Omental fat pad (tissue), 4 donors: Measurements from ENCODE around the gene SPECC1L. TPM values are rescaled to one million over a fixed set of nuclear protein-coding genes. Genes with fewer than 3 reads are reported as not detected.
"Not testable (repeated sequence)": the region's sequence is repeated elsewhere in the genome, so short reads cannot be mapped to it uniquely, and the experiment has no call there.

ENCODE experiments used
- ATAC-seq: fragments of 150-250 bp; one replicate; pipeline ENCODE4 v1.9.1; 2016; ENCODE audit warnings: mild to moderate bottlenecking, moderate library complexity; ENCODE audit not compliant: low FRiP score
- DNase-seq: peaks from one replicate; pipeline ENCODE4 v3.0.0-alpha.2; 2019; ENCODE audit warnings: low spot score
- total RNA-seq, 4 donors: library from RNA; depleted of rRNA; stranded (reverse); fragments of >200 nt; gene quantifications; one replicate each; pipeline ENCODE4 v1.1.0, GENCODE V29; 2016
- TF ChIP-seq, protein P1 (sequence below), 3 donors: fragments of 450-650 bp; IDR thresholded peaks; one replicate each; pipeline ENCODE4 v1.5.1; 2016 to 2017; ENCODE audit warnings: antibody characterized with exemption in 3 of 3, mild to moderate bottlenecking in 3 of 3, moderate library complexity in 2 of 3

Gene SPECC1L
- total RNA-seq, 4 donors from 2014 or later: 31.3 to 44.9 (median 35.6) TPM

DNA sequence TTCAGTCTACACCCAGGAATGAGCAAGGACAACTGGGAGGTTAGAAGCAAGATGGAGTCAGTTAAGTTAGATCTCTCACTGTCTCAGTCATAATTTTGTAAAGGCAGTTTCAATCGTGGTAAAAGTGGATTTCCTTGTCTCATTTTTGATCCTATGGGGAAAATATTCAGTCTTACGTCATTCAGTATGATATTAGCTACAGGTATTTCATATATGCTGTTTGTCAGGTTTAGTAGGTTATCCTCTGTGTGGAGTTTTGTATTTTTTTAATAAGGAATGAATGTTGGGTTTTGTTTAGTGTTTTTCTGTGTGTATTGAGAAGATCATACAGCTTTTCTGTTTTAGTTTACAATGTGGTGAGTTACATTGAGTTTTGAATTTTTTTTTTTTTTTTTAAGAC, 11.8 kb downstream of the SPECC1L start:
- DNase-seq (no peak), ATAC-seq (no peak)
- TF ChIP-seq, protein P1, sequence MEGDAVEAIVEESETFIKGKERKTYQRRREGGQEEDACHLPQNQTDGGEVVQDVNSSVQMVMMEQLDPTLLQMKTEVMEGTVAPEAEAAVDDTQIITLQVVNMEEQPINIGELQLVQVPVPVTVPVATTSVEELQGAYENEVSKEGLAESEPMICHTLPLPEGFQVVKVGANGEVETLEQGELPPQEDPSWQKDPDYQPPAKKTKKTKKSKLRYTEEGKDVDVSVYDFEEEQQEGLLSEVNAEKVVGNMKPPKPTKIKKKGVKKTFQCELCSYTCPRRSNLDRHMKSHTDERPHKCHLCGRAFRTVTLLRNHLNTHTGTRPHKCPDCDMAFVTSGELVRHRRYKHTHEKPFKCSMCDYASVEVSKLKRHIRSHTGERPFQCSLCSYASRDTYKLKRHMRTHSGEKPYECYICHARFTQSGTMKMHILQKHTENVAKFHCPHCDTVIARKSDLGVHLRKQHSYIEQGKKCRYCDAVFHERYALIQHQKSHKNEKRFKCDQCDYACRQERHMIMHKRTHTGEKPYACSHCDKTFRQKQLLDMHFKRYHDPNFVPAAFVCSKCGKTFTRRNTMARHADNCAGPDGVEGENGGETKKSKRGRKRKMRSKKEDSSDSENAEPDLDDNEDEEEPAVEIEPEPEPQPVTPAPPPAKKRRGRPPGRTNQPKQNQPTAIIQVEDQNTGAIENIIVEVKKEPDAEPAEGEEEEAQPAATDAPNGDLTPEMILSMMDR (IDR thresholded peaks at IDR 0.05): no peak

DNA sequence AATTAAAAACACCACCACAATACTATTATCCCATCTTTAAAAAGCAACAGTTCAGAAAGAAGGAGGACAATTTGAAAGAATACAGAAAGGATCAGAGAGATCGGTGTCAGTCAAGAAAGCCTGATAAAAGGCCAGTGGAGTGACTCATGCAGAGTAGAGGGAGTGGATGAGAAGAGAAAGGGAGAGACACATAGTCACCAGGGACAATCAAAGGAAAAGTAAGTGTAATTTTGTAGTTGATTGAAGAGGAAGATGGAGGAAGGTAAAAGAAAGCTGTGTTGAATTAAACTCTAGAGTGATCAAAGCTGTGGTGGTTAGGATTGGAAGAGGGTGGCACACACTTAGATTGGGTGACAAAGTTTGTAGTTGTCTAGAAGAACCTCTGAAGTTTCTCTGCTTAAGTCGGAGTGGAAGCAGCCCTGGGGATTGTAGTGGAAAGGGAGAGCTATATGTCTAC, 14.1 kb downstream of the SPECC1L start:
- DNase-seq (no peak), ATAC-seq (no peak)
- TF ChIP-seq, protein P1 (IDR thresholded peaks at IDR 0.05): no peak

DNA sequence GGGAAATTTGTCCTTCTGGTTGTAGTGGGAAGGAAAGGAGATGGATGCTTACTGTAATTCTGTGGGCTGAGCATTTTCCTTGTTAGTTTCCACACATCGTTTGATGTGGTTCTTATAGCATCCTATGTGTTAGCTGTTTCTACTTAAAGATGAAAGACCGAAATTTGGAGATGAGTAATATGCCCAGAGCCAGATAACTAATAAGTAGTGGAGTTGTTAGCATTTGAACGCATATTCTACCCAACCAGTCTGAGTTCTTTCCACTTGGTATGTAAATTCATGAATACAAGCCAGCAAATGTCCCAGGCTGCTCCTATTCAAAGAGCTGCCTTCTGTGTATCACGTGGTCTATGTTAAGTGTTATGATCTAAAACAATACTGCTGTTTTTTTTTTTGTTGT, 14.6 kb downstream of the SPECC1L start:
- no peak for DNase-seq
- no peak for ATAC-seq
- TF ChIP-seq, protein P1 (IDR thresholded peaks at IDR 0.05): no peak

DNA sequence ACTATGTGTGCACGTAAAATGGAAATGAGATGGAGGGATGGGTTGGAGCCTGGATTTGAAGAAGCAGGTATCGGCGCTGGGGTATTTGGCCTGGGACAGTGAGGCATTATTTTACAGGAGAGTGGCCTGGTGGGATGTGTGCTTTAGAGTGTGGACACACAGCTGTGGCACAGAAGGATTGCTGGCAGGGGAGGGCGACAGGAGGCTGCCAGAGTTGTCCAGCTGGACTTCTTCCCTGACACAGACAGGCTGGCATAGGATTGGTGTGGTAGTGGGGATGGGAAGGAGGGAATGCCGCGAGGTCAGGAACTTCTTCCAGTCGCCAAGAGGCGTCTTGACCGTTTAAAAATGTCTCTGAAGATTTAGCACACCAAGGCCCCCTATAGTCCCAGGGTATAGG, 16.6 kb downstream of the SPECC1L start:
- ATAC-seq: not testable (repeated sequence)

DNA sequence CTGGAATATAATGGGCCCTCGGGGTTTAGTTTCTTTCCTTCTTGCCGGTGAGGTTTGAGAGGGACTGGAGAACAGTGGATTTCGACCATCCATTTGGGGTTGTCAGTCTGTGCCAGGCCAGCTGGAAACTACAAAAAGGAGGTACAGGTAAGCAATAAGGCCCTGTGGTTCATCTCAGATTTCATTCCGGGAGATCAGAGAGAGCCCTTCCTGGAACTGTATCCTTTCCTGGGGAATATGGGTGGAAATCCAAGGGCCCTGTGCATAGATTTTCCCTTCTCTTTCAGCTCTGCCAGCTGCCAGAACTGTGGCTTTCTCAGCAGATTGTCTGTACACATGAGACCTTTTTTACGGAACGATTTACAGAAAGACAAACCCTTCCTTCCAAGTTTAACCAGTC, 17.2 kb downstream of the SPECC1L start:
- not testable (repeated sequence) for ATAC-seq, DNase-seq

More for the DNA sequence above, 16.6 kb downstream of the SPECC1L start:
- not testable (repeated sequence) for DNase-seq

DNA sequence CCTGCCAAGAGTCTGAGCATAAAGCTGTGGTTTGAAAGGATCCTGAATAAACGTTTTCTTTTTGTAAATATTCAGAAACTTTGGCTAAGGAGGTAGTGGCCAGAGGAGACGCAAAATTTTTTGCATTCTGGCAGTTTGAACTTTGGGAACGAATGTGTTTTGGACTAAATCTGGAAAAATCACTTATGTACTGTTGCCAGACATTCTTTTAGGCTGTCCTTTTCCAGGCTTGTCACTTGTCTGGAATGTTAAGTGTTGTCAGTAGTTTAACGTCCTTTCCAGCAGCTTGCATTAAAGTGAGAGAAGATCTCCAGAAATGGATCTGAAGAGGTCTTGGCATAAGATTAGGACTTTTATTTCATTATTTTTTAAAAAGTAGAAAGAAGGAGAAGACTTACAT, 18.5 kb downstream of the SPECC1L start:
- DNase-seq (no peak), ATAC-seq (peak; percentile 52)
- TF ChIP-seq, protein P1 (IDR thresholded peaks at IDR 0.05): no peak

DNA sequence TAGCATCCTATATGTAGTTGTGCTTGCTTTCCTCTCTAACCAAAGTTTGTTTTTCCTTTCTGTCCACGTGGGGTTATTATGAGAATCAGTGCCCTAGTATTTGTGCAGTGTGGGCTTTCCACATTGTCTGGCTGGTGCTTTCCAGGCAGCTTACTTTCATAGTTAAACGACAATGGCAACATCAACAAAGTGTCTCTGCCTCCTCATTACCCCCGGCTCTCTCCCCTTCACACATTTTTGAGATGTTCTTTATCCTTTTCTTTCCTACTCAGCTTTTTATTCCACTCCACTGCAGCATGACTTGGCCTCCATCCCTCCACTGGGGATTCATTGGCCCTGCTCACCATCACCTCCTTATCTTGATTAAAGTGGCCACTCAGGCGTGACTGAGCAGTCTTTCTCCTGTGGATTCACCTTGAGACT, 19.1 kb downstream of the SPECC1L start:
- TF ChIP-seq, protein P1 (IDR thresholded peaks at IDR 0.05): no peak
- DNase-seq (no peak), ATAC-seq (no peak)

DNA sequence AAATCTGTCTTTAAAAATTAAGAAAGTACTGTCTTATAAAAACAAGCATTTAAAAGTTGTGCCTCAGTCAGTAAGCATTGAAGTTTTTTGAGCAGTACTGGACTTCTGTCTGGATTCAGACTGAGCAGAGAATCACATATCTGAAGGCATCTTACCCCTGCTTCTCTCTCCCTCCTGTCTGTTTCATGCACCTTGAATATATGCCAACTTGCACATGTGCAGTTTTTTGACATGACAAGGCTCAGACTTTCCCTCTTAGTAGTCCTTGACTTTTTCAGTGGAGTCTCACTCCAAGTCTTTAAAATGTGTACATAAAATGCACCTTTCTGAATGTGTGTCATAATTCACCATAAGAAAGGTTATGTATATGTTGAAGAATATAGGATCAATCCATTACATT, 19.8 kb downstream of the SPECC1L start:
- DNase-seq (no peak), ATAC-seq (no peak)
- TF ChIP-seq, protein P1 (IDR thresholded peaks at IDR 0.05): no peak
